HG03280 (cell line): ENCODE data around the gene TRAK2.
"Not testable (repeated sequence)": the region's sequence is repeated elsewhere in the genome, so short reads cannot be mapped to it uniquely, and the experiment has no call there.

Source experiments
- ATAC-seq: cut with Tn5 transposase; IDR thresholded peaks from one replicate; pipeline ENCODE4 v1.9.1; 2021; ENCODE audit warnings: mild to moderate bottlenecking, moderate library complexity; ENCODE audit not compliant: unreplicated experiment

The TRAK2 gene

GRCh38 chr2:201451292-201452057, at the start of gene TRAK2, which contains the start of gene STRADB:
TRAK2 (minus strand) TSS chr2:201451458; CDS start chr2:201420507, 30,951 bp downstream.
STRADB (plus strand) TSS chr2:201451740; CDS start chr2:201454841, 3,101 bp downstream.
- ATAC-seq, result peak; percentile 97

GRCh38 chr2:201500534-201500933, 49.3 kb upstream of the TRAK2 start:
- no peak for ATAC-seq

GRCh38 chr2:201496785-201497184, 45.5 kb upstream of the TRAK2 start:
- ATAC-seq, result no peak

- no peak for ATAC-seq
Observed at GRCh38 chr2:201490291-201490690, 39.0 kb upstream of the TRAK2 start.

- ATAC-seq, result no peak
Observed at GRCh38 chr2:201484805-201485204, 33.5 kb upstream of the TRAK2 start.

GRCh38 chr2:201483758-201484157, 32.5 kb upstream of the TRAK2 start:
- ATAC-seq, result not testable (repeated sequence)

GRCh38 chr2:201483342-201483741, 32.1 kb upstream of the TRAK2 start:
- no peak for ATAC-seq

- no peak for ATAC-seq
Observed at GRCh38 chr2:201482543-201482942, 31.3 kb upstream of the TRAK2 start.

- ATAC-seq, result no peak
Observed at GRCh38 chr2:201472411-201472810, 21.2 kb upstream of the TRAK2 start.

- no peak for ATAC-seq
Observed at GRCh38 chr2:201471732-201472393, 20.6 kb upstream of the TRAK2 start.

- no peak for ATAC-seq
Observed at GRCh38 chr2:201470821-201471731, 19.8 kb upstream of the TRAK2 start.

- no peak for ATAC-seq
Observed at GRCh38 chr2:201467666-201468065, 16.4 kb upstream of the TRAK2 start.

GRCh38 chr2:201466050-201466675, 14.9 kb upstream of the TRAK2 start:
- no peak for ATAC-seq

- no peak for ATAC-seq
Observed at GRCh38 chr2:201465524-201465971, 14.3 kb upstream of the TRAK2 start.

GRCh38 chr2:201464547-201464946, 13.3 kb upstream of the TRAK2 start:
- no peak for ATAC-seq

GRCh38 chr2:201460532-201460931, 9.3 kb upstream of the TRAK2 start:
- no peak for ATAC-seq

- no peak for ATAC-seq
Observed at GRCh38 chr2:201458381-201458780, 7.1 kb upstream of the TRAK2 start.

GRCh38 chr2:201452922-201453643, 1.8 kb upstream of the TRAK2 start:
- ATAC-seq, result no peak

- ATAC-seq, result no peak
Observed at GRCh38 chr2:201452058-201452921, 1.0 kb upstream of the TRAK2 start.
